T1000 (cell line): ENCODE measurements around the gene LRMDA.
"Not testable (repeated sequence)": the region's sequence is repeated elsewhere in the genome, so short reads cannot be mapped to it uniquely, and the experiment has no call there.

Experiments used
- DNase-seq: peaks from one replicate; lab custom pipeline; 2025; ENCODE audit warnings: mixed read lengths; lab: John Stamatoyannopoulos, UW

The LRMDA gene

GRCh38 chr10:75589895-75590654, 158.7 kb downstream of the LRMDA start:
- no peak for DNase-seq

- no peak for DNase-seq
Observed at GRCh38 chr10:75592151-75592787, 160.8 kb downstream of the LRMDA start.

- DNase-seq: no peak
Observed at GRCh38 chr10:75592791-75593643, 161.6 kb downstream of the LRMDA start.

- DNase-seq: no peak
Observed at GRCh38 chr10:75593692-75594556, 162.5 kb downstream of the LRMDA start.

GRCh38 chr10:75596930-75597620, 165.7 kb downstream of the LRMDA start:
- DNase-seq: no peak

GRCh38 chr10:75597773-75598440, 166.5 kb downstream of the LRMDA start:
- no peak for DNase-seq

- DNase-seq: no peak
Observed at GRCh38 chr10:75598998-75599397, 167.6 kb downstream of the LRMDA start.

- no peak for DNase-seq
Observed at GRCh38 chr10:75599875-75600648, 168.6 kb downstream of the LRMDA start.

GRCh38 chr10:75600833-75601232, 169.4 kb downstream of the LRMDA start:
- no peak for DNase-seq

- DNase-seq: no peak
Observed at GRCh38 chr10:75602341-75602740, 170.9 kb downstream of the LRMDA start.

GRCh38 chr10:75605096-75605495, 173.7 kb downstream of the LRMDA start:
- DNase-seq: no peak

GRCh38 chr10:75605795-75606194, 174.4 kb downstream of the LRMDA start:
- DNase-seq: not testable (repeated sequence)

- no peak for DNase-seq
Observed at GRCh38 chr10:75606203-75606779, 174.9 kb downstream of the LRMDA start.

GRCh38 chr10:75607576-75607975, 176.2 kb downstream of the LRMDA start:
- DNase-seq: no peak

GRCh38 chr10:75610183-75610582, 178.8 kb downstream of the LRMDA start:
- no peak for DNase-seq

- no peak for DNase-seq
Observed at GRCh38 chr10:75611172-75611992, 180.0 kb downstream of the LRMDA start.

GRCh38 chr10:75611993-75612372, 180.6 kb downstream of the LRMDA start:
- no peak for DNase-seq

- DNase-seq: no peak
Observed at GRCh38 chr10:75612904-75613684, 181.7 kb downstream of the LRMDA start.
